CD8-positive, alpha-beta memory T cell (primary cell): ENCODE results near the gene TMEM161B. TPM values are rescaled to one million over a fixed set of nuclear protein-coding genes. Genes with fewer than 3 reads are reported as not detected.
"Not testable (repeated sequence)": the region's sequence is repeated elsewhere in the genome, so short reads cannot be mapped to it uniquely, and the experiment has no call there.

ENCODE experiments used
- CTCF ChIA-PET: fragments of 350-600 bp; sonication (Branson Sonifier 250); formaldehyde crosslinking; loops from one replicate; lab custom pipeline; 2021; ENCODE audit warnings: antibody characterized with exemption; lab: Charles Lee
- POLR2A ChIA-PET: fragments of 350-600 bp; sonication (Branson Sonifier 250); formaldehyde crosslinking; loops from one replicate; lab custom pipeline; 2021; ENCODE audit warnings: antibody characterized with exemption; lab: Charles Lee
- DNase-seq, 5 donors: peaks; one replicate each; pipeline versions ENCODE4 v3.0.0 to v3.0.0-alpha.2; 2020 to 2022; ENCODE audit warnings: mixed read lengths in 1 of 5
- H3K27ac ChIP-seq: one replicate; pipeline ENCODE4 v1.7.0; 2013; ENCODE audit warnings: low read depth, mild to moderate bottlenecking, low read length, moderate library complexity
- H3K27me3 ChIP-seq: 2 replicates; pipeline ENCODE4 v1.7.0; 2013; ENCODE audit warnings: low read length, mild to moderate bottlenecking; ENCODE audit not compliant: insufficient read depth, poor library complexity, severe bottlenecking
- H3K36me3 ChIP-seq: 2 replicates; pipeline ENCODE4 v1.7.0; 2013; ENCODE audit warnings: mild to moderate bottlenecking, low read length, moderate library complexity; ENCODE audit not compliant: insufficient read depth
- H3K4me1 ChIP-seq: 2 replicates; pipeline ENCODE4 v1.7.0; 2013; ENCODE audit warnings: mild to moderate bottlenecking, low read length, moderate library complexity; ENCODE audit not compliant: insufficient read depth
- H3K4me3 ChIP-seq: 2 replicates; pipeline ENCODE4 v1.7.0; 2013; ENCODE audit warnings: mild to moderate bottlenecking, low read length
- H3K9me3 ChIP-seq: 2 replicates; pipeline ENCODE4 v1.7.0; 2013; ENCODE audit warnings: mild to moderate bottlenecking, low read length
- H3K27ac Mint-ChIP-seq, 8 donors: one replicate each; pipeline ENCODE4 v1.8.0; 2020 to 2021; ENCODE audit warnings: mixed read lengths in 8 of 8, mild to moderate bottlenecking in 6 of 8, inconsistent platforms in 3 of 8, moderate library complexity in 3 of 8
- H3K27me3 Mint-ChIP-seq, 2 donors: one replicate each; pipeline ENCODE4 v1.8.0; 2020 to 2021; ENCODE audit warnings: mixed read lengths in 2 of 2, mild to moderate bottlenecking in 1 of 2, moderate library complexity in 1 of 2
- H3K36me3 Mint-ChIP-seq, 3 donors: one replicate each; pipeline ENCODE4 v1.8.0; 2020 to 2021; ENCODE audit warnings: mixed read lengths in 3 of 3, inconsistent platforms in 1 of 3, mild to moderate bottlenecking in 1 of 3
- H3K4me1 Mint-ChIP-seq, 3 donors: one replicate each; pipeline ENCODE4 v1.8.0; 2020 to 2021; ENCODE audit warnings: mixed read lengths in 3 of 3, inconsistent platforms in 1 of 3, mild to moderate bottlenecking in 1 of 3
- H3K4me3 Mint-ChIP-seq, 7 donors: one replicate each; pipeline ENCODE4 v1.8.0; 2020 to 2021; ENCODE audit warnings: mixed read lengths in 7 of 7, mild to moderate bottlenecking in 6 of 7, moderate library complexity in 4 of 7, inconsistent platforms in 2 of 7
- H3K9me3 Mint-ChIP-seq, 5 donors: one replicate each; pipeline ENCODE4 v1.8.0; 2020 to 2022; ENCODE audit warnings: mixed read lengths in 5 of 5, mild to moderate bottlenecking in 3 of 5, moderate library complexity in 2 of 5, inconsistent platforms in 1 of 5
- polyA plus RNA-seq: library from polyadenylated mRNA; unstranded; fragments of 300-500 nt; fragmentation: Illumina TruSeq; gene quantifications from one replicate; pipeline ENCODE4 v1.2.3, GENCODE V29; 2021
- total RNA-seq, 2 experiments: library from RNA; stranded (reverse); gene quantifications; one replicate each; pipeline ENCODE4 v1.2.3, GENCODE V29; 2021

Gene TMEM161B
- total and polyA plus RNA-seq, 3 experiments from 2014 or later, result 9.8 to 23.6 (median 20.5) TPM

- CTCF ChIA-PET, result not testable (repeated sequence)
- Mint-ChIP-seq H3K27me3 (peaks cover 4 to 25% of the 10 kb centered on the region in 2 donors), H3K9me3 (peaks cover 0 to 14% (median 6%) of the 10 kb centered on the region in 5 donors)
Measured at GRCh38 chr5:88177486-88177885, 91.2 kb downstream of the TMEM161B start.

GRCh38 chr5:88172847-88173758 is 95.5 kb downstream of the TMEM161B start:
- Histone ChIP-seq H3K27ac (no peak overlapping the region), H3K4me3 (no peak overlapping the region), H3K4me1 (no peaks in the 10 kb centered on the region), H3K27me3 (peaks cover 4% of the 10 kb centered on the region), H3K9me3 (no peaks in the 10 kb centered on the region), H3K36me3 (no peaks in the 10 kb centered on the region)
- peak overlapping the region in 1 of 7 donors; percentile 54 for H3K4me3 Mint-ChIP-seq
- CTCF ChIA-PET, result no interaction called here
- no peak for DNase-seq
- H3K9me3 Mint-ChIP-seq, result peaks cover 16 to 39% (median 31%) of the 10 kb centered on the region in 5 donors
- H3K36me3 Mint-ChIP-seq, result peaks cover 0 to 19% (median 1%) of the 10 kb centered on the region in 3 donors
- H3K27me3 Mint-ChIP-seq, result peaks cover 14 to 66% of the 10 kb centered on the region in 2 donors
- peaks cover 0 to 3% (median 0%) of the 10 kb centered on the region in 3 donors for H3K4me1 Mint-ChIP-seq
- H3K27ac Mint-ChIP-seq, result no peak overlapping the region
- POLR2A ChIA-PET, result no interaction called here

More at GRCh38 chr5:88177486-88177885, 91.2 kb downstream of the TMEM161B start:
- H3K4me1 ChIP-seq, POLR2A ChIA-PET, H3K27ac Mint-ChIP-seq, H3K9me3 ChIP-seq, DNase-seq, H3K36me3 ChIP-seq, H3K4me1 Mint-ChIP-seq, H3K36me3 Mint-ChIP-seq, H3K4me3 ChIP-seq, H3K27ac ChIP-seq, H3K4me3 Mint-ChIP-seq, H3K27me3 ChIP-seq: not testable (repeated sequence)

- Mint-ChIP-seq H3K4me1 (no peaks in the 10 kb centered on the region), H3K27me3 (peaks cover 16 to 65% of the 10 kb centered on the region in 2 donors), H3K27ac (no peak overlapping the region), H3K36me3 (no peaks in the 10 kb centered on the region), H3K4me3 (no peak overlapping the region), H3K9me3 (peaks cover 0 to 7% (median 0%) of the 10 kb centered on the region in 5 donors)
- Histone ChIP-seq H3K4me1 (no peaks in the 10 kb centered on the region), H3K36me3 (no peaks in the 10 kb centered on the region), H3K27me3 (no peaks in the 10 kb centered on the region), H3K9me3 (no peaks in the 10 kb centered on the region), H3K27ac (no peak overlapping the region), H3K4me3 (no peak overlapping the region)
- DNase-seq, result no peak
- ChIA-PET POLR2A (no interaction called here), CTCF (no interaction called here)
Measured at GRCh38 chr5:88159591-88159990, 109.1 kb downstream of the TMEM161B start.

GRCh38 chr5:88158056-88158455 is 110.6 kb downstream of the TMEM161B start:
- ChIA-PET CTCF (no interaction called here), POLR2A (no interaction called here)
- H3K4me3 Mint-ChIP-seq, result no peak overlapping the region
- Histone ChIP-seq H3K4me1 (no peaks in the 10 kb centered on the region), H3K4me3 (no peak overlapping the region), H3K27ac (no peak overlapping the region), H3K27me3 (peaks cover 2% of the 10 kb centered on the region), H3K9me3 (no peaks in the 10 kb centered on the region), H3K36me3 (no peaks in the 10 kb centered on the region)
- H3K4me1 Mint-ChIP-seq, result no peaks in the 10 kb centered on the region
- no peak overlapping the region for H3K27ac Mint-ChIP-seq
- peaks cover 18 to 72% of the 10 kb centered on the region in 2 donors for H3K27me3 Mint-ChIP-seq
- no peaks in the 10 kb centered on the region for H3K36me3 Mint-ChIP-seq
- peaks cover 0 to 7% (median 0%) of the 10 kb centered on the region in 5 donors for H3K9me3 Mint-ChIP-seq
- no peak for DNase-seq

GRCh38 chr5:88154891-88155290 is 113.8 kb downstream of the TMEM161B start:
- Mint-ChIP-seq H3K9me3 (peaks cover 8 to 19% (median 9%) of the 10 kb centered on the region in 5 donors), H3K36me3 (peaks cover 0 to 2% (median 0%) of the 10 kb centered on the region in 3 donors), H3K27ac (no peak overlapping the region), H3K4me1 (no peaks in the 10 kb centered on the region), H3K27me3 (peaks cover 21 to 79% of the 10 kb centered on the region in 2 donors), H3K4me3 (no peak overlapping the region)
- no peak for DNase-seq
- ChIA-PET POLR2A (no interaction called here), CTCF (no interaction called here)
- H3K27me3 ChIP-seq, result peaks cover 4% of the 10 kb centered on the region
- H3K4me3 ChIP-seq, result no peak overlapping the region
- no peaks in the 10 kb centered on the region for H3K4me1 ChIP-seq
- no peak overlapping the region for H3K27ac ChIP-seq
- no peaks in the 10 kb centered on the region for H3K36me3 ChIP-seq
- H3K9me3 ChIP-seq, result no peaks in the 10 kb centered on the region

GRCh38 chr5:88150747-88151146 is 117.9 kb downstream of the TMEM161B start:
- Mint-ChIP-seq H3K27ac (no peak overlapping the region), H3K4me1 (no peaks in the 10 kb centered on the region), H3K9me3 (peaks cover 9 to 19% (median 10%) of the 10 kb centered on the region in 5 donors), H3K36me3 (peaks cover 0 to 2% (median 0%) of the 10 kb centered on the region in 3 donors), H3K27me3 (peaks cover 22 to 70% of the 10 kb centered on the region in 2 donors), H3K4me3 (no peak overlapping the region)
- H3K4me1 ChIP-seq, result peaks cover 4% of the 10 kb centered on the region
- no peak overlapping the region for H3K4me3 ChIP-seq
- no peaks in the 10 kb centered on the region for H3K36me3 ChIP-seq
- no peaks in the 10 kb centered on the region for H3K9me3 ChIP-seq
- no peak for DNase-seq
- ChIA-PET CTCF (no interaction called here), POLR2A (no interaction called here)
- H3K27me3 ChIP-seq, result peaks cover 11% of the 10 kb centered on the region
- no peak overlapping the region for H3K27ac ChIP-seq

- H3K9me3 Mint-ChIP-seq, result peaks cover 15 to 17% (median 15%) of the 10 kb centered on the region in 5 donors
- no peak for DNase-seq
- no peaks in the 10 kb centered on the region for H3K36me3 Mint-ChIP-seq
- ChIA-PET CTCF (no interaction called here), POLR2A (no interaction called here)
- peak overlapping the region in 2 of 8 donors; percentile 3 to 12 for H3K27ac Mint-ChIP-seq
- peaks cover 26 to 32% of the 10 kb centered on the region in 2 donors for H3K27me3 Mint-ChIP-seq
- H3K4me3 Mint-ChIP-seq, result peak overlapping the region; percentile 12 to 70 (median 46)
- Histone ChIP-seq H3K4me1 (peaks cover 27% of the 10 kb centered on the region), H3K4me3 (no peak overlapping the region), H3K9me3 (no peaks in the 10 kb centered on the region), H3K27me3 (peaks cover 43% of the 10 kb centered on the region), H3K36me3 (no peaks in the 10 kb centered on the region), H3K27ac (no peak overlapping the region)
- H3K4me1 Mint-ChIP-seq, result peaks cover 0 to 12% (median 0%) of the 10 kb centered on the region in 3 donors
Measured at GRCh38 chr5:88145611-88146467, 122.8 kb downstream of the TMEM161B start.
